Measurements from ENCODE around the gene KIAA1671. TPM values are rescaled to one million over a fixed set of nuclear protein-coding genes. Genes with fewer than 3 reads are reported as not detected.

KIAA1671 gene
- polyA plus RNA-seq, 4 donors, result 7.0 to 24.3 (median 14.7) TPM

- no peaks in the 10 kb centered on the region for H3K9me3 ChIP-seq (ENCODE audit: control insufficient read depth in 2 of 2, insufficient read depth in 1 of 2, low read depth in 1 of 2, low read length in 1 of 2)
- no peak overlapping the region for H3K4me3 ChIP-seq (ENCODE audit: low read depth in 1 of 3, low read length in 3 of 3)
- no peaks in the 10 kb centered on the region for H3K27me3 ChIP-seq (ENCODE audit: control insufficient read depth in 3 of 3, insufficient read depth in 3 of 3, low read length in 3 of 3)
- peaks cover 0 to 12% (median 2%) of the 10 kb centered on the region in 3 donors for H3K36me3 ChIP-seq (ENCODE audit: control insufficient read depth in 3 of 3, insufficient read depth in 2 of 3, low read depth in 1 of 3, low read length in 3 of 3)
- H3K4me1 ChIP-seq (ENCODE audit: control insufficient read depth in 3 of 3, insufficient read depth in 2 of 3, low read depth in 1 of 3, low read length in 2 of 3), result peaks cover 0 to 16% (median 0%) of the 10 kb centered on the region in 3 donors
- DNase-seq (peak; percentile 73 to 79), FAIRE-seq (no peak)
- peak overlapping the region in 1 of 3 donors; percentile 50 for H3K27ac ChIP-seq (ENCODE audit: low read depth in 1 of 3, low read length in 2 of 3)
- 36 to 47% (median 47%) methylated on average over 14 of the region's 14 CpGs for WGBS, 3 donors
Measured at GRCh38 chr22:25085930-25086901, 133.7 kb downstream of the KIAA1671 start.

DNA sequence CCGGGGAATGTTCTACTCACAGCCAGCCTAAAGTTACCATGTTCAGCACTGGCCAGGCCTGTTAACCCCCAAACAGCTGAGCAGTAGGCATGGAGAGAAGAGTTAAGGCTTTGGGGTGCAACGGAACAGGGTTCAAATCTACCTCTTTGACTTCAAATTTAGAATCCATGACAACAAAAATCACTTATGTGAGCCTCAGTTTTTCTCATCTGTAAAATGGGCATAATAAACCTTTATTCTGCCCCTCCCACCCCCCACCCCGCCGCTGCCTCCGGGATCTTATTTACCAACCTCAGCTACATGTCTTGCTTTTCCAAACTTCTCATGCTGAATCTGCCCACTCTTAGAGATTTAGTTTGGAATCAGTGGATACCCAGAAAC lies 134.4 kb downstream of the KIAA1671 start:
- Histone ChIP-seq H3K27ac (ENCODE audit: low read depth in 1 of 3, low read length in 2 of 3) (no peak overlapping the region), H3K4me3 (ENCODE audit: low read depth in 1 of 3, low read length in 3 of 3) (no peak overlapping the region), H3K36me3 (ENCODE audit: control insufficient read depth in 3 of 3, insufficient read depth in 2 of 3, low read depth in 1 of 3, low read length in 3 of 3) (peaks cover 0 to 11% (median 2%) of the 10 kb centered on the region in 3 donors), H3K27me3 (ENCODE audit: control insufficient read depth in 3 of 3, insufficient read depth in 3 of 3, low read length in 3 of 3) (no peaks in the 10 kb centered on the region), H3K4me1 (ENCODE audit: control insufficient read depth in 3 of 3, insufficient read depth in 2 of 3, low read depth in 1 of 3, low read length in 2 of 3) (peaks cover 0 to 16% (median 0%) of the 10 kb centered on the region in 3 donors), H3K9me3 (ENCODE audit: control insufficient read depth in 2 of 2, insufficient read depth in 1 of 2, low read depth in 1 of 2, low read length in 1 of 2) (no peaks in the 10 kb centered on the region)
- FAIRE-seq (no peak), DNase-seq (no peak)
- 73 to 84% (median 82%) methylated on average over 5 of the region's 5 CpGs for WGBS, 3 donors

- Histone ChIP-seq H3K9me3 (ENCODE audit: control insufficient read depth in 2 of 2, insufficient read depth in 1 of 2, low read depth in 1 of 2, low read length in 1 of 2) (no peaks in the 10 kb centered on the region), H3K4me3 (ENCODE audit: low read depth in 1 of 3, low read length in 3 of 3) (no peak overlapping the region), H3K4me1 (ENCODE audit: control insufficient read depth in 3 of 3, insufficient read depth in 2 of 3, low read depth in 1 of 3, low read length in 2 of 3) (peaks cover 0 to 7% (median 0%) of the 10 kb centered on the region in 3 donors), H3K27ac (ENCODE audit: low read depth in 1 of 3, low read length in 2 of 3) (peak overlapping the region in 1 of 3 donors; percentile 11), H3K36me3 (ENCODE audit: control insufficient read depth in 3 of 3, insufficient read depth in 2 of 3, low read depth in 1 of 3, low read length in 3 of 3) (peaks cover 0 to 23% (median 2%) of the 10 kb centered on the region in 3 donors), H3K27me3 (ENCODE audit: control insufficient read depth in 3 of 3, insufficient read depth in 3 of 3, low read length in 3 of 3) (no peaks in the 10 kb centered on the region)
- FAIRE-seq (no peak), DNase-seq (no peak)
- WGBS, 3 donors, result 65 to 71% (median 68%) methylated on average over 9 of the region's 9 CpGs
Measured at GRCh38 chr22:25090225-25090890, 137.8 kb downstream of the KIAA1671 start.

- Histone ChIP-seq H3K4me1 (ENCODE audit: control insufficient read depth in 3 of 3, insufficient read depth in 2 of 3, low read depth in 1 of 3, low read length in 2 of 3) (no peaks in the 10 kb centered on the region), H3K36me3 (ENCODE audit: control insufficient read depth in 3 of 3, insufficient read depth in 2 of 3, low read depth in 1 of 3, low read length in 3 of 3) (peaks cover 0 to 28% (median 2%) of the 10 kb centered on the region in 3 donors), H3K27me3 (ENCODE audit: control insufficient read depth in 3 of 3, insufficient read depth in 3 of 3, low read length in 3 of 3) (no peaks in the 10 kb centered on the region), H3K9me3 (ENCODE audit: control insufficient read depth in 2 of 2, insufficient read depth in 1 of 2, low read depth in 1 of 2, low read length in 1 of 2) (no peaks in the 10 kb centered on the region), H3K4me3 (ENCODE audit: low read depth in 1 of 3, low read length in 3 of 3) (no peak overlapping the region), H3K27ac (ENCODE audit: low read depth in 1 of 3, low read length in 2 of 3) (no peak overlapping the region)
- WGBS, 3 donors, result 88 to 96% (median 92%) methylated on average over 9 of the region's 9 CpGs
- DNase-seq (no peak), FAIRE-seq (no peak)
Measured at GRCh38 chr22:25091458-25091857, 138.9 kb downstream of the KIAA1671 start.

DNA sequence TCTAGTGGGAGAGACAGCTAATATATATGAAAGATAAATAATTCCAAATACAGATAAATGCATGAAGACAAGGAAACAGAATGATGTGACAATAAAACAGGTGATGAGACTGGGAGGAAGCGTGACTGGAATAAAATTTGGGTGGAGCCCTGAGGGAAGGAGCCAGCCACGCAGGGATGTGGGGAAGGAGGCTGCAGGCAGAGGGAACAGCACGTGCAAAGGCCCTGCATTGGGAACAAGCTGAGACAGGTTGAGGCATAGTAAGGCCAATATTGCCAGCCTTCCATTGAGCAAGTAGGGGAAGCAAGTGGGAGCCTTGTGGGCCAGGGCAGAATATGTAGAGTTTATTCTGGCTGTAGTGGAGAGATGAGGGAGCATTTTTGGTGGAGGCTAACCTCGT lies 139.6 kb downstream of the KIAA1671 start:
- DNase-seq (no peak), FAIRE-seq (no peak)
- Histone ChIP-seq H3K9me3 (ENCODE audit: control insufficient read depth in 2 of 2, insufficient read depth in 1 of 2, low read depth in 1 of 2, low read length in 1 of 2) (no peaks in the 10 kb centered on the region), H3K27ac (ENCODE audit: low read depth in 1 of 3, low read length in 2 of 3) (no peak overlapping the region), H3K27me3 (ENCODE audit: control insufficient read depth in 3 of 3, insufficient read depth in 3 of 3, low read length in 3 of 3) (no peaks in the 10 kb centered on the region), H3K4me3 (ENCODE audit: low read depth in 1 of 3, low read length in 3 of 3) (no peak overlapping the region), H3K4me1 (ENCODE audit: control insufficient read depth in 3 of 3, insufficient read depth in 2 of 3, low read depth in 1 of 3, low read length in 2 of 3) (no peaks in the 10 kb centered on the region), H3K36me3 (ENCODE audit: control insufficient read depth in 3 of 3, insufficient read depth in 2 of 3, low read depth in 1 of 3, low read length in 3 of 3) (peaks cover 0 to 30% (median 2%) of the 10 kb centered on the region in 3 donors)
- 85 to 97% (median 91%) methylated on average over 4 of the region's 4 CpGs for WGBS, 3 donors

DNA sequence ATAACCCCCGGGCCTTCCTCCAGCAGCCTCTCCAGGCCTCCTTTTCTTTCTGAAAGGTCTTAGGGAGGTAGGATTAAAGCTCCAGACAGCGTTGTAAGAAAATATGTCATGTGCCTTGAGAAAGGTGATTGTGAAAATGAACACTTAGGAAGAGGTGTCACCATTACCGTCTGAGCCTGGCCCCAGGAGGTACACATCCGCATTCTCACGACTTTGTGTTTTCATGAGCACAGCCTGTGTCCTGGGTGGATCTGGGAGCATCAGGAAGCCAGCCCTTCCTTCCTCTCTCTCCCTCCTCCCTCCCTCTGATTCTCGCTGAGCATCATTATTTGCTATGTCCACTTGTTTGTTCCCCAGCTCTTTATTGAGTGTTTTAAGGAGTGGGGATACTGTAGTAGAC lies 142.1 kb downstream of the KIAA1671 start:
- 74 to 92% (median 83%) methylated on average over 6 of the region's 6 CpGs for WGBS, 3 donors
- no peak for FAIRE-seq

GRCh38 chr22:25095869-25096268 lies 143.4 kb downstream of the KIAA1671 start:
- Histone ChIP-seq H3K9me3 (ENCODE audit: control insufficient read depth in 2 of 2, insufficient read depth in 1 of 2, low read depth in 1 of 2, low read length in 1 of 2) (no peaks in the 10 kb centered on the region), H3K4me1 (ENCODE audit: control insufficient read depth in 3 of 3, insufficient read depth in 2 of 3, low read depth in 1 of 3, low read length in 2 of 3) (no peaks in the 10 kb centered on the region), H3K27me3 (ENCODE audit: control insufficient read depth in 3 of 3, insufficient read depth in 3 of 3, low read length in 3 of 3) (no peaks in the 10 kb centered on the region), H3K36me3 (ENCODE audit: control insufficient read depth in 3 of 3, insufficient read depth in 2 of 3, low read depth in 1 of 3, low read length in 3 of 3) (peaks cover 0 to 36% (median 0%) of the 10 kb centered on the region in 3 donors), H3K27ac (ENCODE audit: low read depth in 1 of 3, low read length in 2 of 3) (no peak overlapping the region), H3K4me3 (ENCODE audit: low read depth in 1 of 3, low read length in 3 of 3) (no peak overlapping the region)
- FAIRE-seq, result no peak
- 85 to 95% (median 94%) methylated on average over 7 of the region's 7 CpGs for whole genome bisulfite sequencing, 3 donors
- no peak for DNase-seq

More for the DNA sequence above, 142.1 kb downstream of the KIAA1671 start:
- Histone ChIP-seq H3K27me3 (ENCODE audit: control insufficient read depth in 3 of 3, insufficient read depth in 3 of 3, low read length in 3 of 3) (no peaks in the 10 kb centered on the region), H3K9me3 (ENCODE audit: control insufficient read depth in 2 of 2, insufficient read depth in 1 of 2, low read depth in 1 of 2, low read length in 1 of 2) (no peaks in the 10 kb centered on the region), H3K36me3 (ENCODE audit: control insufficient read depth in 3 of 3, insufficient read depth in 2 of 3, low read depth in 1 of 3, low read length in 3 of 3) (peaks cover 0 to 36% (median 2%) of the 10 kb centered on the region in 3 donors), H3K27ac (ENCODE audit: low read depth in 1 of 3, low read length in 2 of 3) (no peak overlapping the region), H3K4me3 (ENCODE audit: low read depth in 1 of 3, low read length in 3 of 3) (no peak overlapping the region), H3K4me1 (ENCODE audit: control insufficient read depth in 3 of 3, insufficient read depth in 2 of 3, low read depth in 1 of 3, low read length in 2 of 3) (no peaks in the 10 kb centered on the region)
- DNase-seq, result no peak

- no peak overlapping the region for H3K27ac ChIP-seq (ENCODE audit: low read depth in 1 of 3, low read length in 2 of 3)
- H3K4me3 ChIP-seq (ENCODE audit: low read depth in 1 of 3, low read length in 3 of 3), result no peak overlapping the region
- no peak for DNase-seq
- FAIRE-seq, result no peak
- H3K4me1 ChIP-seq (ENCODE audit: control insufficient read depth in 3 of 3, insufficient read depth in 2 of 3, low read depth in 1 of 3, low read length in 2 of 3), result no peaks in the 10 kb centered on the region
- peaks cover 0 to 39% (median 0%) of the 10 kb centered on the region in 3 donors for H3K36me3 ChIP-seq (ENCODE audit: control insufficient read depth in 3 of 3, insufficient read depth in 2 of 3, low read depth in 1 of 3, low read length in 3 of 3)
- WGBS, 3 donors, result 83 to 85% (median 85%) methylated on average over 17 of the region's 17 CpGs
- H3K27me3 ChIP-seq (ENCODE audit: control insufficient read depth in 3 of 3, insufficient read depth in 3 of 3, low read length in 3 of 3), result no peaks in the 10 kb centered on the region
- no peaks in the 10 kb centered on the region for H3K9me3 ChIP-seq (ENCODE audit: control insufficient read depth in 2 of 2, insufficient read depth in 1 of 2, low read depth in 1 of 2, low read length in 1 of 2)
Measured at GRCh38 chr22:25096638-25097405, 144.3 kb downstream of the KIAA1671 start.

Data from small intestine (tissue), 7 donors.